ENCODE measurements around the gene ZBTB21. TPM values are rescaled to one million over a fixed set of nuclear protein-coding genes. Genes with fewer than 3 reads are reported as not detected.
"Not testable (repeated sequence)": the region's sequence is repeated elsewhere in the genome, so short reads cannot be mapped to it uniquely, and the experiment has no call there.

ZBTB21 gene
- total RNA-seq, 1 donor from 2014 or later = 5.5 TPM

GRCh38 chr21:41962425-41962966, 47.7 kb downstream of the ZBTB21 start:
- DNase-seq = no peak
- intact Hi-C loops (cut with DNase I) = no loop called here
- ATAC-seq (ENCODE audit: poor library complexity) = no peak

GRCh38 chr21:41961753-41962152, 48.4 kb downstream of the ZBTB21 start:
- intact Hi-C loops (cut with DNase I) = no loop called here
- ATAC-seq (ENCODE audit: poor library complexity) = no peak
- no peak for DNase-seq

GRCh38 chr21:41961282-41961701, 48.9 kb downstream of the ZBTB21 start:
- no peak for DNase-seq
- no peak for ATAC-seq (ENCODE audit: poor library complexity)
- intact Hi-C loops (cut with DNase I) = no loop called here

GRCh38 chr21:41960386-41960785, 49.8 kb downstream of the ZBTB21 start:
- DNase-seq = no peak
- no peak for ATAC-seq (ENCODE audit: poor library complexity)
- intact Hi-C loops (cut with DNase I) = no loop called here

- ATAC-seq (ENCODE audit: poor library complexity); intact Hi-C loops (cut with DNase I); DNase-seq: not testable (repeated sequence)
Measured at GRCh38 chr21:41959697-41960096, 50.5 kb downstream of the ZBTB21 start.

- ATAC-seq (ENCODE audit: poor library complexity) (no peak), DNase-seq (no peak)
- intact Hi-C loops (cut with DNase I) = no loop called here
Measured at GRCh38 chr21:41958886-41959563, 51.1 kb downstream of the ZBTB21 start.

GRCh38 chr21:41957991-41958766, 52.0 kb downstream of the ZBTB21 start:
- peak; percentile 63 for ATAC-seq (ENCODE audit: poor library complexity)
- peak; percentile 78 for DNase-seq
- intact Hi-C loops (cut with DNase I) = no loop called here

GRCh38 chr21:41956926-41957729, 53.0 kb downstream of the ZBTB21 start:
- no peak for DNase-seq
- intact Hi-C loops (cut with DNase I) = no loop called here
- ATAC-seq (ENCODE audit: poor library complexity) = no peak

- ATAC-seq (ENCODE audit: poor library complexity) (no peak), DNase-seq (no peak)
- intact Hi-C loops (cut with DNase I) = no loop called here
Measured at GRCh38 chr21:41955516-41955915, 54.6 kb downstream of the ZBTB21 start.

- peak; percentile 1 for ATAC-seq (ENCODE audit: poor library complexity)
- intact Hi-C loops (cut with DNase I) = no loop called here
- no peak for DNase-seq
Measured at GRCh38 chr21:41954654-41955499, 55.3 kb downstream of the ZBTB21 start.

- intact Hi-C loops (cut with DNase I) = no loop called here
- DNase-seq (peak; percentile 83), ATAC-seq (ENCODE audit: poor library complexity) (peak; percentile 86)
Measured at GRCh38 chr21:41953831-41954653, 56.1 kb downstream of the ZBTB21 start, which contains the start of gene C2CD2. Gene C2CD2, minus strand, starts transcription at chr21:41954018. Its CDS starts 370 bp downstream, at chr21:41953648.

GRCh38 chr21:41953249-41953830, 56.8 kb downstream of the ZBTB21 start:
- intact Hi-C loops (cut with DNase I) = no loop called here
- ATAC-seq (ENCODE audit: poor library complexity) (peak; percentile 9), DNase-seq (peak; percentile 50)

GRCh38 chr21:41952568-41953248, 57.5 kb downstream of the ZBTB21 start:
- DNase-seq = peak; percentile 50
- no peak for ATAC-seq (ENCODE audit: poor library complexity)
- intact Hi-C loops (cut with DNase I) = no loop called here

GRCh38 chr21:41951876-41952567, 58.1 kb downstream of the ZBTB21 start:
- intact Hi-C loops (cut with DNase I) = no loop called here
- DNase-seq (peak; percentile 11), ATAC-seq (ENCODE audit: poor library complexity) (no peak)

- intact Hi-C loops (cut with DNase I) = no loop called here
- DNase-seq = peak; percentile 12
Measured at GRCh38 chr21:41950941-41951351, 59.2 kb downstream of the ZBTB21 start.

GRCh38 chr21:41949631-41950030, 60.5 kb downstream of the ZBTB21 start:
- DNase-seq; ATAC-seq (ENCODE audit: poor library complexity); intact Hi-C loops (cut with DNase I): not testable (repeated sequence)

More at GRCh38 chr21:41950941-41951351, 59.2 kb downstream of the ZBTB21 start:
- ATAC-seq (ENCODE audit: poor library complexity) = no peak
